Measurements from ENCODE around the gene CACNA1C.

The CACNA1C gene

GRCh38 chr12:2228535-2228934 lies 175.7 kb downstream of the CACNA1C start:
- H3K27me3 ChIP-seq: no peaks in the 10 kb centered on the region
- H3K9me3 ChIP-seq (replicated peaks in 1 of 11): no peaks in the 10 kb centered on the region
- H4K20me1 ChIP-seq: no peaks in the 10 kb centered on the region
- TF ChIP-seq Cebpa-rat (IDR thresholded peaks at IDR 0.05): no peak
- no peak overlapping the region for H3K4me2 ChIP-seq
- no peak overlapping the region for H3K4me3 ChIP-seq
- no peak overlapping the region for H3K9ac ChIP-seq
- no peaks in the 10 kb centered on the region for H3K36me3 ChIP-seq
- H3K27ac ChIP-seq: no peak overlapping the region
- H3K4me1 ChIP-seq: peaks cover 0 to 7% (median 0%) of the 10 kb centered on the region in 10 experiments; a peak in 4 of 20 replicates

- Histone ChIP-seq H4K20me1 (no peaks in the 10 kb centered on the region), H3K27me3 (no peaks in the 10 kb centered on the region), H3K4me2 (no peak overlapping the region), H3K4me1 (peaks cover 0 to 7% (median 0%) of the 10 kb centered on the region in 10 experiments; a peak in 4 of 20 replicates), H3K9ac (no peak overlapping the region), H3K36me3 (no peaks in the 10 kb centered on the region), H3K4me3 (no peak overlapping the region), H3K9me3 (replicated peaks in 1 of 11) (no peaks in the 10 kb centered on the region), H3K27ac (no peak overlapping the region)
- no peak for TF ChIP-seq Cebpa-rat (IDR thresholded peaks at IDR 0.05)
Measured at GRCh38 chr12:2229661-2230539, 177.1 kb downstream of the CACNA1C start.

GRCh38 chr12:2231011-2231595 lies 178.3 kb downstream of the CACNA1C start:
- H3K4me1 ChIP-seq: peaks cover 0 to 7% (median 0%) of the 10 kb centered on the region in 10 experiments; a peak in 4 of 20 replicates
- no peak for TF ChIP-seq Cebpa-rat (IDR thresholded peaks at IDR 0.05)
- no peaks in the 10 kb centered on the region for H3K27me3 ChIP-seq
- no peak overlapping the region for H3K27ac ChIP-seq
- no peak overlapping the region for H3K9ac ChIP-seq
- H3K4me3 ChIP-seq: no peak overlapping the region
- no peak overlapping the region for H3K4me2 ChIP-seq
- no peaks in the 10 kb centered on the region for H3K9me3 ChIP-seq (replicated peaks in 1 of 11)
- no peaks in the 10 kb centered on the region for H4K20me1 ChIP-seq
- no peaks in the 10 kb centered on the region for H3K36me3 ChIP-seq

- no peak overlapping the region for H3K4me2 ChIP-seq
- no peak overlapping the region for H3K4me3 ChIP-seq
- H3K9ac ChIP-seq: no peak overlapping the region
- H3K4me1 ChIP-seq: peaks cover 0 to 7% (median 0%) of the 10 kb centered on the region in 10 experiments; a peak in 4 of 20 replicates
- no peaks in the 10 kb centered on the region for H3K27me3 ChIP-seq
- no peaks in the 10 kb centered on the region for H3K36me3 ChIP-seq
- no peak overlapping the region for H3K27ac ChIP-seq
- no peaks in the 10 kb centered on the region for H4K20me1 ChIP-seq
- H3K9me3 ChIP-seq (replicated peaks in 1 of 11): no peaks in the 10 kb centered on the region
- no peak for TF ChIP-seq Cebpa-rat (IDR thresholded peaks at IDR 0.05)
Measured at GRCh38 chr12:2231956-2232355, 179.2 kb downstream of the CACNA1C start.

- Histone ChIP-seq H3K27ac (no peak overlapping the region), H3K4me2 (no peak overlapping the region), H3K9me3 (replicated peaks in 1 of 11) (no peaks in the 10 kb centered on the region), H3K4me3 (no peak overlapping the region), H3K27me3 (no peaks in the 10 kb centered on the region), H3K36me3 (no peaks in the 10 kb centered on the region), H3K9ac (no peak overlapping the region), H4K20me1 (no peaks in the 10 kb centered on the region), H3K4me1 (peaks cover 0 to 12% (median 3%) of the 10 kb centered on the region in 10 experiments; a peak in 5 of 20 replicates)
- TF ChIP-seq Cebpa-rat (IDR thresholded peaks at IDR 0.05): no peak
Measured at GRCh38 chr12:2233034-2233433, 180.2 kb downstream of the CACNA1C start.

GRCh38 chr12:2234091-2234490 lies 181.3 kb downstream of the CACNA1C start:
- Histone ChIP-seq H3K9me3 (replicated peaks in 1 of 11) (no peaks in the 10 kb centered on the region), H3K4me3 (no peak overlapping the region), H3K9ac (no peak overlapping the region), H3K4me2 (no peak overlapping the region), H4K20me1 (no peaks in the 10 kb centered on the region), H3K27me3 (no peaks in the 10 kb centered on the region), H3K4me1 (peaks cover 1 to 8% (median 3%) of the 10 kb centered on the region in 10 experiments; a peak in 13 of 20 replicates), H3K27ac (no peak overlapping the region), H3K36me3 (no peaks in the 10 kb centered on the region)
- TF ChIP-seq Cebpa-rat (IDR thresholded peaks at IDR 0.05): no peak

GRCh38 chr12:2234646-2235350 lies 182.0 kb downstream of the CACNA1C start:
- TF ChIP-seq Cebpa-rat (IDR thresholded peaks at IDR 0.05): no peak
- H3K9me3 ChIP-seq (replicated peaks in 1 of 11): no peaks in the 10 kb centered on the region
- H3K4me2 ChIP-seq: no peak overlapping the region
- H4K20me1 ChIP-seq: no peaks in the 10 kb centered on the region
- no peaks in the 10 kb centered on the region for H3K36me3 ChIP-seq
- no peak overlapping the region for H3K27ac ChIP-seq
- peaks cover 4 to 13% (median 9%) of the 10 kb centered on the region in 10 experiments; a peak in 16 of 20 replicates for H3K4me1 ChIP-seq
- no peak overlapping the region for H3K4me3 ChIP-seq
- no peaks in the 10 kb centered on the region for H3K27me3 ChIP-seq
- H3K9ac ChIP-seq: no peak overlapping the region

GRCh38 chr12:2236506-2237294 lies 183.9 kb downstream of the CACNA1C start:
- Histone ChIP-seq H3K27me3 (no peaks in the 10 kb centered on the region), H3K4me1 (peaks cover 4 to 30% (median 18%) of the 10 kb centered on the region in 10 experiments; a peak in 16 of 20 replicates), H3K9ac (no peak overlapping the region), H3K9me3 (replicated peaks in 1 of 11) (no peaks in the 10 kb centered on the region), H3K4me2 (no peak overlapping the region), H3K4me3 (no peak overlapping the region), H3K36me3 (no peaks in the 10 kb centered on the region), H3K27ac (no peak overlapping the region), H4K20me1 (no peaks in the 10 kb centered on the region)
- no peak for TF ChIP-seq Cebpa-rat (IDR thresholded peaks at IDR 0.05)
